Fibroblast of skin of left biceps (primary cell): ENCODE measurements around the gene UGT2B17.
"Not testable (repeated sequence)": the region's sequence is repeated elsewhere in the genome, so short reads cannot be mapped to it uniquely, and the experiment has no call there.

Experiments
- DNase-seq, 2 experiments: peaks; one replicate each; pipeline ENCODE4 v3.0.0-alpha.2; 2013; ENCODE audit warnings: low read depth in 2 of 2

UGT2B17 gene

DNA sequence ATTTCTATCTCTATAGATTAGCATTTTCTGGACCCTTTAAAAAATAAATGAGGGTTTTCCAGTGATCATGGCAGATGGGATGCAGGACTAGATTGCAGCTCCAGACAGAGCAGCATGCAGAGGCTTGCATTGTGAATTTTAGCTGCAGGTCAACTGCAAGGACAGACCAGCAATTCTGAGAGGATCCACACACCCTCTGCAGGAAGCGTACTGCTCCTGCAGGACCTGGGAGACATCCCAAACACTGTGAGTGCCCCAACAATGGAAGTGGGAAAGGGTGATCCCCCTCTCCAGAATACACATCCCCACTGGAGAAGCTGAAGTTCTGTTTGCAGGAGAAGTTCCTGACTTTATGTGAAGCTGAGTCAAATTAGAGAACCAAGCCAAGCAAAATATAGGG is 7.1 kb downstream of the UGT2B17 start:
- not testable (repeated sequence) for DNase-seq

DNA sequence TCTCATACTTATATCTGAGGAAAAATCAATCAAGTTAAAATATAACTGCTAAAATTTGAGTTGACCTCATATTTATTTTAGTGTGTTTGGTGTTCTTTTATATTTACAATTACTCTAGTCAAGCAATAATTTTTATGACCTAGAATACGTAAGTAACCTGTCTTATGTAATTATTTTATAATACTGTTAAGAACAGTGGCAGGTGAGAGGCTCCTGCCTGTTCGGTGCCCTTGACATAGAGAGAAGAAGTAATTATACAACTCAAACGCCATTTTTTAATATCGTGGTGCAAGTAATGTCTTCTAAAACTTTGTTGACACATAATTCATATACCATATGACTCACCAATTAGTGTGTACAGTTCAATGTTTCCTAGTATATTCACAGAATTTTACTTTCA is 7.6 kb downstream of the UGT2B17 start:
- DNase-seq, result not testable (repeated sequence)

DNA sequence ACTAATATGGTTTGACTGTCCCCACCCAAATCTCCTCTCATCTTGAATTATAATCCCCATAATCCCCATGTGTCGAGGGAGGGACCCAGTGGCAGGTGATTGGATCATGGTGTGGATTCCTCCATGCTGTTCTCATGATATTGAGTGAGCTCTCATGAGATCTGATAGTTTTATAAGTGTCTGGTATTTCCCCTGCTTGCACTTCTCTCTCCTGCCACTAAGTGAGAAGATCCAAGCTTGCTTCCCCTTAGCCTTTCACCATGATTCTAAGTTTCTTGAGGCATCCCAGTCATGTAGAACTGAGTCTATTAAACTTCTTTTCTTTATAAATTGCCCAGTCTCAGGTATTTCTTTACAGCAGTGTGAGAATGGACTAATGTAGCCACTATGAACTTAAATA is 9.8 kb downstream of the UGT2B17 start:
- not testable (repeated sequence) for DNase-seq

DNA sequence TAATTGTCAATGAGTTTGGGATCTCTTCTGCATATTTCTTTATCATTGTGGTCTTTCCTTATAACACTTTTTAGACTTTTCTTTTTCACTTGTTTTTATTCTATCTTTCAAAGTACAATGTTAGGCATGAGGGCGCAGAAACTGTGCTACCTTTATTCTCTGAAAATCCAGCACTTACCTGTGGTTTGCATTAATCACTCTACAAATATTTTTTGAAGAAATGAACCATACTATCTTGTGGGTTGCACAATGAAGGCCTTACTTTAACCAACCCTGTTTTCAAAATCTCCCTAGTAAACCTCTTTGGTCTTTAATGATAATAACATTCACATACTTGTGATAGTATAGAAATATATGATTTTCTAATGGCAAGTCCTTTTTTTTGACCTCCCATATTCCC is 11.0 kb downstream of the UGT2B17 start:
- not testable (repeated sequence) for DNase-seq

DNA sequence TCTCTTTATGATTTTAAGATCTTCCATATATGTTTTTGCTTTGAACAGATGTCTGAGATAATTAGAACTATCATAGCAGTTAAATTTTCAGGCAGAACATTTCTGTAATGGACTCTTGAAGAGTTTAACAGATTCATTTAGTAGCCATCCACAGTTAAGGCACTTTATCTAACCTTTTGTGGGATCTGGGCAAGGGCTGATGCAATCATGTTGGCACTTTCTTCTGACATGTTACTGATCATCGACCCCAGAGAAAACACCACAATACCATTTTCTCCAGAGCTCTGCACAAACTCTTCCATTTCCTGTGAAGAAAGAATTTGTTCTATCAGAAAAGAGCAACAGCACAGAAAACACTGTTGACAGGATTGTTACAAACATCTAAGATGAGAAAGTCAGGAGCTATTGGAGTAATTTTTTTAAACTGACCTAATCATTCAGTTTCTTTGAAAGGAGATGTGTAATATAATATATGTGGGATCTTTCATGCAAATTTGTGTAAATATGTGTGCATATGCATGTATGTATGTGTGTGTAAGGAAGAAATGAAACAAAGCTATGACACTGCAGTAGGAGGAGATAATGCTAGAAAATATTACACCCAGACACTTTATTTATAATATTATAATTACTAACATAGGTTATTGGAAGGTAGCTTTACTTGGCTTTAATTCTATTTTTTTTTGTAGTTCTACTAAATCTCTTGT is 15.6 kb downstream of the UGT2B17 start:
- DNase-seq, result not testable (repeated sequence)

DNA sequence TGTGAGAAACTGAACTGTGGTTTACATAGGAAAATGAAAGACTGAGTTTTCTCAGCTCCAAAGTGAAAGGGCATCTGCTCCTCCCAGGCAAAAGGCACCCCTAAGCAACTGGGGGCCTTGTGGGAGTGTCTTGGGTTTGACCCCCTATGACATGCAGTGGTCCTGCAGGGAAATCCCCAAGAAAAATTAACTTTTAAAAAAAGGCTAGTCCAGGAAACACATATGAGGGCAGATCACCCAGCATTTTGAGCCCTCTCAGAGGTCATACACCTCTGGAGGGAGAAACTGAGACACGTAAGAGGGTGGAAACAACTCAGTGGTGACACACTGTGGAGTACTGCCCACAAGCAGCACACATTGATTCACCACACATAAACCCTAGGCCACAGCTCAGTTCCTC is 22.3 kb downstream of the UGT2B17 start:
- not testable (repeated sequence) for DNase-seq

DNA sequence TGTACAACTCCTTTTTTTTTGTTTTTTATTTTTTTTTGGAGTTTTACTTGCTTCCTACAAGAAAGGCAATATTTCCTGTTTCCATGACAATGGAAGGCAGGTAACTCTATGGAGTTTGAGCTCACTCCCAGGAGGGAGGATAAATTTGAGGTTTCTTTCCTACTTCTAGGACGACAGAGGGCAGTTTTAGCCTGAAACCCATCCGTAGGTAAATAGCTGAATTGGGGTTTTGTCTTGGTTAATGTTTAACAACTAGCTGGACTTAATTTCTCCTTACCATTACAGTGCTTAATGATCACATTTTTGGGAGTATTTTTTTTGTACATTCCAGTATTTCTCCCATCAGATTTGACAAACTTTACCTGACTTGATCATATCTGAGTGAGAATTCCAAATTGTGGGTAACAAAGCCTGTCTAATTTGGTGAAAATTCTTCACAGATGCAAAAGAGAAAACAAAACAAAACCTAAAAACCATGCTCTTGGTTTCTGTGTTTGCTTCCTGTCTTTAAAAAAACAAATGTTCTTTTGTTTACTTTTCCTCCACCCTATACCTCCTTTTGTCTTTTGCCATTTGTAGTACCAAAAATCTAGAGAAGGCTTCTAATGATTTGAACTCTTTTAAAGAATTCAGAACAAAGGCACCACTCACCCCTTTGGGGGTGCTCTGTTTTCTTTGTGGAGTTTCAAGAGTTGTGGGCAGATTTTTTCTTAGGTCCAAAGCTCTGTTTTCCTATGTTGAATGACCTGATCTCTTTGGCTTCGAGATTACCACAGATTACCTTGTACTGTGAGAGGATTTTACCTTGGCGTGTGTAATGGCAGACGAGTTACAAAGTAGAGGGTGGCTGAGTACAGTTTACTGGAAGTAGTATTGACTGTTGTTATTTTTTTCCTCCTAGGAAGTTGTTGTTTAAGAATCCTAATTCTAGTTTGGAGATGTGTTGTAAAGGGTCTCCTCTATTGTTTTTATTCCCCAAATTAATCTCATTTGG is 23.0 kb downstream of the UGT2B17 start:
- DNase-seq, result not testable (repeated sequence)

DNA sequence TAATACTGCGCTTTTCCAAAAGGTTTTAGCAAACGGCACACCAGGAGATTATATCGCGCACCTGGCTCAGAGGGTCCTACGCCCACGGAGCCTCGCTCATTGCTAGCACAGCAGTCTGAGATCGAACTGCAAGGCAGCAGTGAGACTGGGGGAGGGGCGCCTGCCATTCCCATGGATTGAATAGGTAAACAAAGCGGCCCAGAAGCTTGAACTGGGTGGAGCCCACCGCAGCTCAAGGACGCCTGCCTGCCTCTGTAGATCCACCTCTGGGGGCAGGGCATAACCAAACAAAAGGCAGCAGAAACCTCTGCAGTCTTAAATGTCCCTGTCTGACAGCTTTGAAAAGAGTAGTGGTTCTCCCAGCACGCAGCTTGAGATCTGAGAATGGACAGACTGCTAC is 33.4 kb downstream of the UGT2B17 start:
- DNase-seq, result not testable (repeated sequence)

DNA sequence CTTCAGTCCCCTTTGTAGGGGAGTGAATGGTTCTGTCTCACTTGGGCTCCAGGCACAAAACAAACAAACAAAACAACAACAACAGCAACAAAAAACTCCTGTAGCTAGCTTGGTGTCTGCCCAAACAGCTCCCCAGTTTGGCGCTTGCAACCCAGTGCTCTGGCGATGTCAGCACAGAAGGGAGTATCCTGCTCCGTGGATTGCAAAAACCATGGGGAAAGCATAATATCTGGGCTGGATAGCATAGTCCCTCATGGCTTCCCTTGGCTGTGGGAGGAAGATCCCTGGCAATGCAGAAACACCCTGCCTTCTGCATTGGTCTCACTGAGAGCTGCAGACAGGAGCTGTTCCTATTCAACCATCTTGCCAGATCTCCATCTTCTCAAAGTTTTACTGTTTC is 39.7 kb downstream of the UGT2B17 start:
- no peak for DNase-seq

DNA sequence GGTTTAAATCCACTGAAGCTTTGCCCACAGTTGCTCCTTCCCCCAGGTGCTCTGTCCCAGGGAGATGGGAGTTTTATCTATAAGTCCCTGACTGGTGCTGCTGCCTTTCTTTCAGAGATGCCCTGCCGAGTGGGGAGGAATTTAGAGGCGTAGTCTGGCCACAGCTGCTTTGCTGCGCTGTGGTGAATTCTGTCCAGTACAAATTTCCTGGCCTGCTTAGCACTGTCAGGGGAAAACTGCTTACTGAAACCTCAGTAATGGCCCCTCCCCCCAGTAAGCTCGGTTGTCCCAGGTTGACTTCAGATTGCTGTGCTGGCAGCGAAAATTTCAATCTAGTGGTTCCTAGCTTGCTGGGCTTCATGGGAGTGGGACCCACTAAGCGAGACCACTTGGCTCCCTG is 40.1 kb downstream of the UGT2B17 start:
- no peak for DNase-seq

DNA sequence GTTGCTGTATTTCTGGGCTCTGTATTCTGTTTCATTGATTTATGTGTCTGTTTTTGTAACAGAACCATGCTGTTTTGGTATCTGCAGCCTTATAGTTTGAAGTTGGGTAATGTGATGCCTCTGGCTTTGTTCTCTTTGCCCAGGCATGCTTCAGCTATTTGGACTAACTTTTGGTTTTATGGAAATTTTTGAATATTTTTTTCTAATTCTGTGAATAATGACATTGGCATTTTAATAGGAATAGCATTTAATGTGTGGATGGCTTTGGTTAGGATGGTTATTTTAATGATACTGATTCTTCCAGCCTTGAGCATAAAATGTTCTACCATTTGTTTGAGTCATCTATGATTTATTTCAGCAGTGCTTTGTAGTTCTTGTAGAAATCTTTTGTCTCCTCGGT is 53.9 kb downstream of the UGT2B17 start:
- not testable (repeated sequence) for DNase-seq

DNA sequence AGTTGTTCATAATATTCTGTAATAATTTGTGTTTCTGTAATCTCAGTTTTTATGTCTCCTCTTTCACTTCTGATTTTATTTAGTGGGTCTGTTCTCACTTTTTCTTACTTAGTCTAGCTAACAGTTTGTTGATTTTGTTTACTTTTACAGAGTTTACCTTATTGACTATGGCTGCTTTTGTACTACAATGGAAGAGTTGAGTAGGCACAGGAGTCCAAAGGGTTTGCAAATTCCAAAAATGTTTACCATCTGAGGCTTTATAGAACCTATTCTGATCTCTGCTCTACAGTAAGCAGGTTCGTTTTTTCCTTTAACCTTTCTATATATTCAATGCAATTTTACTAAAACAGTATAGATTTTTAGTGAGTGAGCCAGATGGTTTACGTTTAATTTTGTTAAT is 55.1 kb downstream of the UGT2B17 start:
- DNase-seq, result no peak

DNA sequence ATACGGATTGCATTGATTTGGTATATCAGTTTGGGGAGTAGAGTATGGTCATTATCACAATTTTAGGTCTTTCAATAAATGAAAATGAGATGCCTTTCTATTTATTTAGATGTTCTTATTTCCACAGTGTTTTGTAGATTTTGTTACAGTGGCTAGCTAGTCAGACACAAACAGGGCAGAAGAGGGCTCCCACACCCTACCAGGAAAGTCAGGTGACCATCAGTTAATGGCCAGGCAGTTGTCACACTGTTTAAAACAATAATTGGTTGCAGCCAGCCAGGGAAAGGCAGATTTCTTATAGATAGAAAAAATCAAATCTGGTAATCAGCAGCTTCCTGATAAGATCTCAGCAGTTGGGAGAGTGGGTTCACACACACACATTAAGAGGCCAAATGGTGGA is 57.2 kb downstream of the UGT2B17 start:
- no peak for DNase-seq

DNA sequence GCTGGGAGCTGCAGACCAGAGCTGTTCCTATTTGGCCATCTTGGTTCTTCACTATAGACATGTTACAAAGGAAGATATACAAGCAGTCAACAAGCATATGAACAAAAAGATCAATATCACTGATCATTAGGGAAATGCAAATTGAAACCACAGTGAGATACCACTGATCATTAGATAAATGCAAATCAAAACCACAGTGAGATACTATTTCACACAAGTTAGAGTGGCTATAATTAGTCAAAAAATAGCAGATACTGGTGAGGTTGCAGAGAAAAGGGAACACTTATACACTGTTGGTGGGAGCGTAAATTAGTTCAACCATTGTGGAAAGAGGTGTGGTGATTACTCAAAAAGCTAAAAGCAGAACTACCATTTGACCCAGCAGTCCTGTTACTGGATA is 70.7 kb downstream of the UGT2B17 start:
- not testable (repeated sequence) for DNase-seq

DNA sequence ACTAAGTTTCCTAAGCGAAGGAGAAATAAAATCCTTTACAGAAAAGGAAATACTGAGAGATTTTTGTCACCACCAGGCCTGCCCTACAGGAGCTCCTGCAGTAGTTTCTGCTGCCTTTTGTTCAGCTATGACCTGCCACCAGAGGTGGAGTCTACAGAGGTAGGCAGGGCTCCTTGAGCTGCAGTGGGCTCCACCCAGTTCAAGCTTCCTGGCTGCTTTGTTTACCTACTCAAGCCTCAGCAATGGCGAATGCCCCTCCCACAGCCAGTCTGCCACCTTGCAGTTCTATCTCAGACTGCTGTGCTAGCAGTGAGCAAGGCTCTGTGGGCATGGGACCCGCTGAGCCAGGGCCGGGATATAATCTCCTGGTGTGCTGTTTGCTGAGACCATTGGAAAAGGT is 71.3 kb downstream of the UGT2B17 start:
- DNase-seq, result not testable (repeated sequence)

DNA sequence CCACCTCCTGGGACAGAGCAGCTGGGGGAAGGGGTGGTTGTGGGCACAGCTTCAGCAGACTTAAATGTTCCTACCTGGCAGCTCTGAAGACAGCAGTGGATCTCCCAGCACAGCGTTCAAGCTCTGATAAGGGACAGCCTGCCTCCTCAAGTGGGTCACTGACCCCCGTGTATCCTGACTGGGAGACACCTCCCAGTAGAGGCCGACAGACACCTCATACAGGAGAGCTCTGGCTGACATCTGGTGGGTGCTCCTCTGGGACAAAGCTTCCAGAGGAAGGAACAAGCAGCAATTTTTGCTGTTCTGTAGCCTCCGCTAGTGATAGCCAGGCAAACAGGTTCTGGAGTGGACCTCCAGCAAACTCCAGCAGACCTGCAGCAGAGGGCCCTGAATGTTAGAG is 72.7 kb downstream of the UGT2B17 start:
- DNase-seq, result not testable (repeated sequence)

DNA sequence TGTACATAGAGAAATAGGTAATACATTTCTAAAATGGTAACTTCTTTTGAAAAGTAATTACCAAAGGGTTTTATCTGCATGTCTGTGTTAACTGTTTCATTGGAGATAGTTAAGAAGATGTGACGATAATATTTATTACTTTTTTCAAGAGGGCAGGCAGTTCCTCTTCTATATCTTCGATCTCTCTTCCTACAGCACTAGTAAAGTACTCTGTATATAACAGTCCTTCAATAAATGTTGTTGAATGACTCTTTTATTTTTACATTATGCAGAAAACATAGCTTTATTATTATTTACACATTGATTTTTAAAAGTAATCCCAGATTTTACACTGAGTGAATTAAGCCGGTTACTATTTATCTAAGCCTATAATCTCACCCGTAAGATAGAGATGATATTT is 77.1 kb downstream of the UGT2B17 start:
- no peak for DNase-seq

DNA sequence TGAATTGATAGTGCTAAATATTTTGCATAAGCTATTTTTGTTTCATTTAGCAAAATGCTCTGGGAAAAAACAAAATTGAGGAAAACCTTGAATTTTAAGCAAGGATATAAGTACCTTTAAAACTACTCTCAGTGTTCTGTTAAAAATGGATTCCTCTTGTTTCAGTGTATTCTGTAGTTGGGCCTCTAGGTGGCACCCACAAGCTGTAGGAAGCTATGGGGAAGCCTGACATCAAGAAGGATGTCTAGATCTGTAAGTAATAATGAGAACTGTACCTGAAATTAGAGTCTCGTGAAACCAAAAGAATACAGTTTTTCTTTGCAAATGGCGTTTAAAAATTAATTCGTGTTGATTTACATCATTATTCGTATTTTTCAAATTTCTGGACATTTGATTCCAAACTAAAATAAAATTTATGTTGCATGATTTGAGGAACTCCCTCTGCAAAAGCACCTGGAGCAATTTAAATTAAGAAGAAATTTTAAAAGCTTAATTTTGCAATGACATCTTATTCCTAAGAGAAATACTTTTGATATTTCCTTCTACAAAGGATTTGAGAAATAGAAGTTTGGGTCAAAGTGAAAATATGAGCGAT is 77.6 kb downstream of the UGT2B17 start:
- DNase-seq, result peak; percentile 12 to 16

DNA sequence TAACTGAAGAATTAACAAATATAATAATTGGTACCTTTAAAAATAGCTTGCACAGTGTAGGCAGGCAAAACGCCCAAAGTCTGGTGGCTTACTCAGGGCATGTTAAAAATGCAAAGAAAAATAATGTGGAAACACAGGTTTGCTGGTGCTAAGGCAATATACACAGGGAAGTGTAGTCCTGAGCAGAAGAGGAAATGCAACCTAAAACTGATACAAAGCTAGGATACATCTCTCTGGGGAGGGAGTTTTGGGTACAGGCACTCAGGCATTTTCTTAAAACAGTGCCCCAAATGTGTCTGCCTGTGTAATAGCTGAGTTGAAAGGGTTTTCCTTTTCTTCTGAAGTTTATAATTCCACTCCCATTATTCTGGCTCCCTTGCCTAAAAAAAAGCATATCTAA is 81.4 kb downstream of the UGT2B17 start:
- DNase-seq, result no peak

DNA sequence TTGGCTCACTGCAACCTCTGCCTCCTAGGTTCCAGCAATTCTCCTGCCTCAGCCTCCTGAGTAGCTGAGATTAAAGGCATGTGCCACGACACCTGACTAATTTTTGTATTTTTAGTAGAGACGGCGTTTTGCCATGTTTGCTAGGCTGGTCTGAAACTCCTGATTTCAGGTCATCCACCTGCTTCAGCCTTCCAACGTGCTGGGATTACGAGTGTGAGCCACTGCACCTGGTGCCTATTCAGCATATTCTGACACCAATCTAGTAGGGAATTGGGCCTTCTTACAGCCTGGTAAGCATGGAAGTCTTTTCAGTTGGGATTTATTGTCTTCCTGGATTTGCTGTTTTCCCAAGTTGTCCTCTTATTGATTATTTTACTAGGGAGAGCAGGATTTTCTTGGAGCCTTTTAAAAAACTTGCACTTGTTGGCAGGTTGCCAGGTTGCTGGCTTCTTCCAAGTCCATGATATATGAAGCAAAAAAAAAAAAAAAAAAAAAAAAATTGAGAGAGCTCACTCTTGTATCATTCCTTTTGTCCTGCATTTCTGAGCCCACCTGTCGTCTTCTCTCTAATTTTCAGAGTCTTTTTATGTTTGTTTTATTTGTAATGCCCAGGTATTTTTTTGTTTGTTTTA is 85.2 kb downstream of the UGT2B17 start:
- DNase-seq, result no peak

DNA sequence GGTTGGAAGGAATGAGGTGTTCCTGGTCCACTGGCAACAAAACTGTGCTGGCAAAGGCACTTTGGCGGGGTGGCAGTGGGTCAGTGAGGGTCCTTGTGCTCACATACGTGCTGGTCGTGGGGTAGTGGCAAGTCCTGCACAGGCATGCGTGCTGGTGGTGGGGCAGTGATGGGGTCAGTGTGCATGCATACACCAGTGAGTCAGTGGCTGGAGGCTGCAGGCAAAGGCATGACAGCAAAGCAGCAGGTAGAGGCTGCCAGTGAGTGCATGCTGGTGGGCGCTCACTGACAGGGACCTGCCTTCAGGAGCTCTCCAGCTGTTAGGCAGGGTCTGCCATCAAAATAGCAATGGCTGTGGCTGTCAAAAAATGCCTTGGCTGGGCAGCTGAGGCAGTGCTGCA is 86.8 kb downstream of the UGT2B17 start:
- DNase-seq, result no peak
